GM12874 (cell line): ENCODE data around the gene CAPN10.

Experiments
- TF ChIP-seq, protein P1 (sequence below): IDR thresholded peaks from 2 replicates; pipeline ENCODE4 v1.5.1; 2011; ENCODE audit warnings: low read depth, mild to moderate bottlenecking, control low read depth, low read length, moderate library complexity; ENCODE audit not compliant: insufficient read depth

The CAPN10 gene, protein sequence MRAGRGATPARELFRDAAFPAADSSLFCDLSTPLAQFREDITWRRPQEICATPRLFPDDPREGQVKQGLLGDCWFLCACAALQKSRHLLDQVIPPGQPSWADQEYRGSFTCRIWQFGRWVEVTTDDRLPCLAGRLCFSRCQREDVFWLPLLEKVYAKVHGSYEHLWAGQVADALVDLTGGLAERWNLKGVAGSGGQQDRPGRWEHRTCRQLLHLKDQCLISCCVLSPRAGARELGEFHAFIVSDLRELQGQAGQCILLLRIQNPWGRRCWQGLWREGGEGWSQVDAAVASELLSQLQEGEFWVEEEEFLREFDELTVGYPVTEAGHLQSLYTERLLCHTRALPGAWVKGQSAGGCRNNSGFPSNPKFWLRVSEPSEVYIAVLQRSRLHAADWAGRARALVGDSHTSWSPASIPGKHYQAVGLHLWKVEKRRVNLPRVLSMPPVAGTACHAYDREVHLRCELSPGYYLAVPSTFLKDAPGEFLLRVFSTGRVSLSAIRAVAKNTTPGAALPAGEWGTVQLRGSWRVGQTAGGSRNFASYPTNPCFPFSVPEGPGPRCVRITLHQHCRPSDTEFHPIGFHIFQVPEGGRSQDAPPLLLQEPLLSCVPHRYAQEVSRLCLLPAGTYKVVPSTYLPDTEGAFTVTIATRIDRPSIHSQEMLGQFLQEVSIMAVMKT

GRCh38 chr2:240586198-240586918, at the start of gene CAPN10:
CAPN10 (plus strand) TSS chr2:240586734; CDS start chr2:240586912, 178 bp downstream.
- TF ChIP-seq, protein P1, sequence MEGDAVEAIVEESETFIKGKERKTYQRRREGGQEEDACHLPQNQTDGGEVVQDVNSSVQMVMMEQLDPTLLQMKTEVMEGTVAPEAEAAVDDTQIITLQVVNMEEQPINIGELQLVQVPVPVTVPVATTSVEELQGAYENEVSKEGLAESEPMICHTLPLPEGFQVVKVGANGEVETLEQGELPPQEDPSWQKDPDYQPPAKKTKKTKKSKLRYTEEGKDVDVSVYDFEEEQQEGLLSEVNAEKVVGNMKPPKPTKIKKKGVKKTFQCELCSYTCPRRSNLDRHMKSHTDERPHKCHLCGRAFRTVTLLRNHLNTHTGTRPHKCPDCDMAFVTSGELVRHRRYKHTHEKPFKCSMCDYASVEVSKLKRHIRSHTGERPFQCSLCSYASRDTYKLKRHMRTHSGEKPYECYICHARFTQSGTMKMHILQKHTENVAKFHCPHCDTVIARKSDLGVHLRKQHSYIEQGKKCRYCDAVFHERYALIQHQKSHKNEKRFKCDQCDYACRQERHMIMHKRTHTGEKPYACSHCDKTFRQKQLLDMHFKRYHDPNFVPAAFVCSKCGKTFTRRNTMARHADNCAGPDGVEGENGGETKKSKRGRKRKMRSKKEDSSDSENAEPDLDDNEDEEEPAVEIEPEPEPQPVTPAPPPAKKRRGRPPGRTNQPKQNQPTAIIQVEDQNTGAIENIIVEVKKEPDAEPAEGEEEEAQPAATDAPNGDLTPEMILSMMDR: no peak

GRCh38 chr2:240538031-240538780, 48.3 kb upstream of the CAPN10 start:
- TF ChIP-seq, protein P1: no peak

GRCh38 chr2:240539906-240540305, 46.6 kb upstream of the CAPN10 start:
- TF ChIP-seq, protein P1: no peak

GRCh38 chr2:240551288-240551687, 35.2 kb upstream of the CAPN10 start:
- TF ChIP-seq, protein P1: no peak

DNA sequence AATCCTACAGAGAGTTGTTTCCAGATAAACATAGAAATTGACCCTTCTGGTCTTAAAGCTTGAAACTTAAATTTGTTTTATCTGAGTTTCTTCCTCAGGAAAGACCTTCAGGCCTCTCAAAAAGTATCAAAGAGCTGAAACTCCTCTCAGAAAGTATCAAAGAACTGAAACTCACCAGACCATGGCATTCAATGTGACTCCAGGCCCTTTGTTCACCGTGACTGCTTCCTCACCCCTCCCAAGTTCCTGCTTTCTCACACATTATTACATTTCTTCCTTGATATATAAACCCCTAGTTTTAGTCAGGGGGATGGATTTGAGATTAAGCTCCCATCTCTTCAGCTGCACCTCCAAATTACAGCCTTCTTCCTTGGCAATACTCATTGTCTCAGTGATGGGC, 34.7 kb upstream of the CAPN10 start:
- TF ChIP-seq, protein P1: no peak

- TF ChIP-seq, protein P1: no peak
Observed at GRCh38 chr2:240553956-240554480, 32.5 kb upstream of the CAPN10 start.
